Right atrium auricular region (tissue), 2 donors: ENCODE measurements around the gene ZBTB7C. TPM values are rescaled to one million over a fixed set of nuclear protein-coding genes. Genes with fewer than 3 reads are reported as not detected.
"Not testable (repeated sequence)": the region's sequence is repeated elsewhere in the genome, so short reads cannot be mapped to it uniquely, and the experiment has no call there.

Source experiments
- DNase-seq: peaks from one replicate; pipeline ENCODE4 v3.0.0-alpha.2; 2019; ENCODE audit warnings: low spot score
- H3K27ac ChIP-seq, 2 donors: fragments of 200-600 bp; sonication (generic); 1 replicate in 1 of 2; 2 replicates in 1 of 2; pipeline ENCODE4 v1.5.1; 2016 to 2019
- H3K27me3 ChIP-seq, 2 donors: fragments of 200-600 bp; sonication (generic); one replicate each; pipeline versions ENCODE4 v1.5.1 to v1.6.0; 2017 to 2019
- H3K36me3 ChIP-seq: fragments of 200-600 bp; sonication (generic); one replicate; pipeline ENCODE4 v1.5.1; 2016
- H3K4me1 ChIP-seq, 2 donors: fragments of 200-600 bp; sonication (generic); one replicate each; pipeline versions ENCODE4 v1.5.1 to v1.6.0; 2017 to 2019
- H3K4me3 ChIP-seq, 2 donors: fragments of 200-600 bp; sonication (generic); 1 replicate in 1 of 2; 2 replicates in 1 of 2; pipeline ENCODE4 v1.5.1; 2017 to 2019; ENCODE audit warnings: mild to moderate bottlenecking in 1 of 2, moderate library complexity in 1 of 2
- H3K9me3 ChIP-seq, 2 donors: fragments of 200-600 bp; sonication (generic); one replicate each; pipeline ENCODE4 v1.5.1; 2019
- total RNA-seq, 2 donors: library from RNA; depleted of rRNA; stranded (reverse); fragments of >200 nt; gene quantifications; one replicate each; pipeline ENCODE4 v1.1.0, GENCODE V29; 2016
- TF ChIP-seq, protein P1 (sequence below), 2 donors: fragments of 200-600 bp; sonication (generic); IDR thresholded peaks; one replicate each; pipeline ENCODE4 v1.5.1; 2019; ENCODE audit warnings: antibody characterized with exemption in 2 of 2

The ZBTB7C gene
- total RNA-seq, 2 donors from 2014 or later, result 1.8 to 7.7 TPM

DNA sequence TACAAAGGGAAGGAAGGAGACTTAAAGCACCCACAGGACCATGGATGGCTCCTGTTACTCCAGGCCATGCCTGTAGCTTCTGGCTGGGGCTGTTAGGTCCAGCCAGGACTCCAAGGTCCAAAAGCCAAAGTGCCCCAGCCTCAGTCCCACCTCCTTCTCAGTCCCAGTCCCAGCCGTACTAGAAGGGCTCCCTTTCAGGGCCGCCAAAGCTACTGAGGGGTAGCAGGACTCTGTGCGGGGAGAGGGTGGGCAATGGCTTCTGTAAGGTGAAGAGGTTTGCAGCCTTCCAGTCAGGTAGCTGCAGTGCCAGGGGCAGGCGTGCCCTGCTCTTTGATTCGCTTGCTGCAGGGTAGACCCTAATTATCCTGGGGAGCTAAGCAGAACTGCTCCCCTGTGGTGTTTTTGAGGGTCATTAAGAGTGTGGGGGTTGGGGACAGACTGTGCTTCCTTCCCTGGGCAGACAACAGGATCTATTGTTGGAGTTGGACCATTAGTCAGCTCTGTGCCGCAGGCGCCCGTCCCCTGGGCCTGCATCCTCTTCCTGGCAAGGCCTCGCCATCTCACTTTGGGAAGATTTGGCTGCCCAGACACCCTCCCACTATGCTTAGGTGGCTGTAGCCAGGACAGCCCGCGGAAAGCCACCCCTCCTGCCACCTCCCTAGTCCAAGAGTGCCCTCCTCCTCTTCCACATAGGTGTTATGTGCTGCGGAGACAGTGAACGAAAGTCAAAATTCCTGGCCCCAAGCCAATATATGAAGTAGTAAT is 118.8 kb downstream of the ZBTB7C start:
- TF ChIP-seq, protein P1, sequence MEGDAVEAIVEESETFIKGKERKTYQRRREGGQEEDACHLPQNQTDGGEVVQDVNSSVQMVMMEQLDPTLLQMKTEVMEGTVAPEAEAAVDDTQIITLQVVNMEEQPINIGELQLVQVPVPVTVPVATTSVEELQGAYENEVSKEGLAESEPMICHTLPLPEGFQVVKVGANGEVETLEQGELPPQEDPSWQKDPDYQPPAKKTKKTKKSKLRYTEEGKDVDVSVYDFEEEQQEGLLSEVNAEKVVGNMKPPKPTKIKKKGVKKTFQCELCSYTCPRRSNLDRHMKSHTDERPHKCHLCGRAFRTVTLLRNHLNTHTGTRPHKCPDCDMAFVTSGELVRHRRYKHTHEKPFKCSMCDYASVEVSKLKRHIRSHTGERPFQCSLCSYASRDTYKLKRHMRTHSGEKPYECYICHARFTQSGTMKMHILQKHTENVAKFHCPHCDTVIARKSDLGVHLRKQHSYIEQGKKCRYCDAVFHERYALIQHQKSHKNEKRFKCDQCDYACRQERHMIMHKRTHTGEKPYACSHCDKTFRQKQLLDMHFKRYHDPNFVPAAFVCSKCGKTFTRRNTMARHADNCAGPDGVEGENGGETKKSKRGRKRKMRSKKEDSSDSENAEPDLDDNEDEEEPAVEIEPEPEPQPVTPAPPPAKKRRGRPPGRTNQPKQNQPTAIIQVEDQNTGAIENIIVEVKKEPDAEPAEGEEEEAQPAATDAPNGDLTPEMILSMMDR (IDR thresholded peaks at IDR 0.05), result no peak
- no peaks in the 10 kb centered on the region for H3K27me3 ChIP-seq
- peaks cover 0 to 3% of the 10 kb centered on the region in 2 donors for H3K9me3 ChIP-seq
- peaks cover 0 to 16% of the 10 kb centered on the region in 2 donors for H3K4me1 ChIP-seq
- no peak for DNase-seq
- no peaks in the 10 kb centered on the region for H3K36me3 ChIP-seq
- H3K27ac ChIP-seq, result no peak overlapping the region
- no peak overlapping the region for H3K4me3 ChIP-seq

DNA sequence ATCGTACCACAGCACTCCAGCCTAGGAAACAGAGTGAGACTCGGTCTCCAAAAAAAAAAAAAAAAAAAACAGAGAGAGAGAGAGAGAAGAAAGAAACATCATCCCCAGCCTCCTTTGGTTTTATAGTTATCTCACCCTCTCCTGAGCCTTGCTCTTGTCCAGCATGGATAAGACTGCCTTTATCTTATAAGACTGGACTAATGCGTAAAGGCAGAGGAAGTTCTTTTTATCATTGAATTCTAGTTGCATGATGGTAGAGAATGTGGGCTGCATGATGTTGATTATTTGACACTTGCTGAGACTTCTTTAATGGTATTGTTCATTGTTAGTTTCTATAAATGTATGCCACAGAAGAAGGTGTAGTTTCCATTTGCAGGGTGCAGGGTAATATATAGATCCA is 124.4 kb downstream of the ZBTB7C start:
- Histone ChIP-seq H3K4me1 (no peaks in the 10 kb centered on the region), H3K36me3 (no peaks in the 10 kb centered on the region), H3K27ac (no peak overlapping the region), H3K4me3 (no peak overlapping the region), H3K27me3 (no peaks in the 10 kb centered on the region), H3K9me3 (peaks cover 0 to 10% of the 10 kb centered on the region in 2 donors)
- DNase-seq, result no peak
- TF ChIP-seq, protein P1 (IDR thresholded peaks at IDR 0.05), result no peak

DNA sequence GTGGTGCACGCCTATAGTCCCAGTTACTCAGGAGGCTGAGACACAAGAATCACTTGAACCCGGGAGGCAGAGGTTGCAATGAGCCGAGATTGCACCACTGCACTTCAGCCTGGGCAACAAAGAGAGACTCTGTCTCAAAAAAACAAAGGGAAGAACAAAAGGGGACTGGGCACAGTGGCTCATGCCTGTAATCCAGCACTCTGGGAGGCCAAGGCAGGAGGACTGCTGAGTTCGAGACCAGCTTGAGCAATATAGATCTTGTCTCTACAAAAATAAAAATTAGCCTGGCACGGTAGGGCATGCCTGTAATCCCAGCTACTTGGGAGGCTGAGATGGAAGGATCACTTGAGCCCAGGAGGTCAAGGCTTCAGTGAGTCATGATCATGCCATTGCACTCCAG is 125.2 kb downstream of the ZBTB7C start:
- H3K36me3 ChIP-seq, H3K4me1 ChIP-seq, H3K27me3 ChIP-seq, DNase-seq, H3K4me3 ChIP-seq, H3K27ac ChIP-seq: not testable (repeated sequence)
- H3K9me3 ChIP-seq, result peaks cover 0 to 10% of the 10 kb centered on the region in 2 donors

DNA sequence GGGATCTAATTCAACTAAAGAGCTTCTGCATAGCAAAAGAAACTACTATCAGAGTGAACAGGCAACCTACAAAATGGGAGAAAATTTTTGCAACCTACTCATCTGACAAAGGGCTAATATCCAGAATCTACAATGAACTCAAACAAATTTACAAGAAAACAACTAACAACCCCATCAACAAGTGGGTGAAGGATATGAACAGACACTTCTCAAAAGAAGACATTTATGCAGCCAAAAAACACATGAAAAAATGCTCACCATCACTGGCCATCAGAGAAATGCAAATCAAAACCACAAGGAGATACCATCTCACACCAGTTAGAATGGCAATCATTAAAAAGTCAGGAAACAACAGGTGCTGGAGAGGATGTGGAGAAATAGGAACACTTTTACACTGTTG is 127.7 kb downstream of the ZBTB7C start:
- not testable (repeated sequence) for H3K36me3 ChIP-seq, H3K4me1 ChIP-seq, H3K4me3 ChIP-seq, H3K27me3 ChIP-seq, H3K27ac ChIP-seq, DNase-seq
- peaks cover 0 to 10% of the 10 kb centered on the region in 2 donors for H3K9me3 ChIP-seq

DNA sequence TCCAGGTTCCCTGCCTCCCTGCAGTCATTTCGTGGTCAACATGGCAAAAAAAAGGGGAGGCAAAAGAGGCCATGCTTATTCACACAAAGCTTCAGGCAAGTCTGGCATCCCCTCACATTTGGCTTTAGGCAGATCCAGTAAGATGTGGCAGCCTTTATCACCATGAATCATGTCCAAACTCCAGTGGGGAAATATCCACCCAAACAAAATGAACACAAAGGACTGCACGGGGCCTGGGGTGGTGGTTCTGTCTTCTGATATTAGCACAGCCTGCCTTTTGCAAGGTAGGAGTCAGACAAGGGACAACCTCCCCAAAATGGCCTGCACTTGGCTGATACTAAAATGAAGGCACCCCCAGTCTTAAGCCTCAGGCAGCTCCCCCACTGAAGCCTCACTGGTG is 129.9 kb downstream of the ZBTB7C start:
- DNase-seq, result no peak
- Histone ChIP-seq H3K36me3 (no peaks in the 10 kb centered on the region), H3K4me1 (no peaks in the 10 kb centered on the region), H3K4me3 (no peak overlapping the region), H3K27ac (no peak overlapping the region), H3K9me3 (no peaks in the 10 kb centered on the region), H3K27me3 (no peaks in the 10 kb centered on the region)
- TF ChIP-seq, protein P1 (IDR thresholded peaks at IDR 0.05), result no peak

DNA sequence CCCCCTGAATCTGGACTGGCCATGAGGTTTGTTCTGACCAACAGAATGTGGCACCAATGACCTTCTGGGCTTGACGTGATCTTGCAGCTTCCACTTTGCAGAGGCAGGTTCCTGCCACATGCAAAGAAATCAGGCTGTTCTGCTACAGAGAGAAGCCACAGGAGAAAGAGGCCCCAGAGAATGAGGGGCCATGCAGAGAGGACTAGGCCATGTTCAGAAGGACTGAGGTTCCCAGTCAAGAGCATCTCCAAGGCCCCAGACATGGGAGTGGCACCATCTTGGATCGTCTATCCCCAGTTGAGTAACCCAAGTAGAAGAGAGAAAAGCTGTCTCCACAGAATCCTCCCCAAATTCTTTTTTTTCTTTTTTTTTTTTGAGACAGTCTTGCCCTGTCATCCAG is 131.1 kb downstream of the ZBTB7C start:
- no peak for DNase-seq
- Histone ChIP-seq H3K27me3 (no peaks in the 10 kb centered on the region), H3K9me3 (no peaks in the 10 kb centered on the region), H3K4me3 (no peak overlapping the region), H3K36me3 (no peaks in the 10 kb centered on the region), H3K27ac (no peak overlapping the region), H3K4me1 (no peaks in the 10 kb centered on the region)
- TF ChIP-seq, protein P1 (IDR thresholded peaks at IDR 0.05), result no peak

DNA sequence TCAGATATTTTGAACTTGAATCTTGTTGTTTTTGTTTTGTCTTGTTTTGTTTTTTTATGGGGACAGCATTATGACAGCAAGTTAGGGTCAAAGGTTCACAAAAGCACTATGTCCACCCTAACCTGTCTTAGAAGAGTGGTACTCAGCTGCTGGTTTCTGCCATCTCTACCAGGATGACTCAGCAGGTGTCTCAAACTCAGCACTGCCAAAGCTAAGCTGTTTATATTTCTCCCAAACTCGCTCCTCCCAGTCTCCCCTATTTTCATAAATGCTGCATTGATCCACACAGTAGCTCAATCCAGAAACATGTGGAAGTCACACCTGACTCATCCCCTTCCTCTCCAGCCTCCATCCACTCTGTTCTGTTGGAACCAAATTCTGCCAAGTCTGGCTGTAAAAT is 134.9 kb downstream of the ZBTB7C start:
- Histone ChIP-seq H3K4me1 (no peaks in the 10 kb centered on the region), H3K27me3 (no peaks in the 10 kb centered on the region), H3K9me3 (no peaks in the 10 kb centered on the region), H3K36me3 (no peaks in the 10 kb centered on the region), H3K4me3 (no peak overlapping the region), H3K27ac (no peak overlapping the region)
- DNase-seq, result no peak
- TF ChIP-seq, protein P1 (IDR thresholded peaks at IDR 0.05), result no peak
